Measurements from ENCODE around the gene IGF1.

Gene IGF1

DNA sequence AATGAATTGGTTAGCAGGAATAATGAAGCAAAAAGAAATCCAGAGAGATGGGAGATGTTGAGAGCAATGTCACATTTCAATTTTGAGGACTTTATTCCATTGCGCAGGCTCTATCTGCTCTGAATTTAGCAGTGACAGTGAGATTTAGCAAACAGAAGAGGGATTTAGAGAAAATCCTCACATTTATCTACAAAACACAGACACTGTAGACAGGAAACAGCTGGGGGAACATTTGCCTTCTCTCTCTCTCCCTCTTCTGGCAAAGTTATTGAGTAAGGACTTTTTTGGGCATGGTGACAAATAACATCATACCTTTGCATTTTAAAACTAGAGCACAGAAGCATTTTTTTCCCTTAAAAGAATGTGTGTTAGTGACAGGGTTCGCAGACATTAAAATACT lies at the start of gene IGF1:
Gene IGF1, minus strand, starts transcription at position 158 of the 400 bp plus-strand sequence. CDS start 182 bp downstream, outside the sequence.
- DNase-seq, result no peak

GRCh38 chr12:102528111-102528510 lies 47.7 kb upstream of the IGF1 start:
- DNase-seq, result no peak

GRCh38 chr12:102527171-102527720 lies 46.9 kb upstream of the IGF1 start:
- DNase-seq, result no peak

DNA sequence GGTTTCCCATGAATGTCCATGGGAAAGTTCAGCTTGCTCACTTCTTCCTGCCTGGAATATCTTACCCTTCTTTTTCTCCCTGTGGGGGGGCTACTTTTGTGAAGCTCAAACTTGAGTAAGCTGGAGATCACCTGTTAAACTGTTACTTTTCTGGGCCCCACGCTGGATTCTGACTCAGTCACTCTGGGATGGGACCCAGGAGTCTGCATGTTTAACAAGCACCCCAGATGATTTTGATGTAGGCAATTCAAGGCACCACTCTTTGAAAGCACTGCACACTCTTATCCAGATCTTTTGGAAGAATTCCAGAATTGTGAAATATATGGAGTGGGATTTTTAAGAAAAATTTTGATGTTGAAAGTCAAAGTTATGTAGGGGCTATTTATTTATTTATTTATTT lies 46.3 kb upstream of the IGF1 start:
- DNase-seq, result no peak

DNA sequence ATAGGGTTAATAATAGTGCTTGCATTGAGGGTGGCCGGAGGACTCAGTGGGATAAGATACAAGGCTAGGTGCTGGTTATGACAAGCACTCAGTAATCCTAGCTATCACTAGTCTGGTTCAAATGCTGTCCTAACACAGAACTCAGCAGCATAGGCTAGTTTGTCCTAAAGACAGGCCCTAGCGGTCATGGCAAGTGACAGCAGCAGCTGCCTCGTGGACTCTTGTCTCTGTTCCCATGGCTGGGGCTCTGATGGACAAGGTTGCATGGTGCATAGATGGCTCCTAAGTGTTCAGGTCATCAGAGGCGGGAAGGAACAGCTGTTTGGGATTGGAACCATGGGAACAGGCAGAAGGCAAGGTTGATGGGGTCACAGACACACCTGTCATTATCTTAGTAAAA lies 42.4 kb upstream of the IGF1 start:
- DNase-seq, result no peak

- DNase-seq, result no peak
Measured at GRCh38 chr12:102521662-102522277, 41.4 kb upstream of the IGF1 start.

DNA sequence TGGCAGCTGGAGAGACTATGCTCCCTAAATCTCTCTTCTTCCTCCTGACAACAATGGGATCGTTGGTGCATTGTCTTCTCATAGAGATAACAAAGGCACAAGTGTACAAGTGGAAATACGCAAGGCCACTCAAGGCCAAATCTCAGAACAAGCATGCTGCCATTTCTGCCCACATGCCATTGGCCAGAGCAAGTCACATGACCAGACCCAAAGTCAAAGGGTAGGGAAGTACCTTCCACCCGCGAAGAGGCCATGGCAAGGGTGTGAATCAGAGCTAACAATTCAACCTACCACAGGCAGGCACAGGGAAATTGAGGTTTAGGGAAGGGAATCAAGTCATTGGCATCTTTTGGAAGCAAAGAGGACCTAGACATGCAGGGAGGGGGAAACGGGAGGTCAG lies 38.5 kb upstream of the IGF1 start:
- no peak for DNase-seq

DNA sequence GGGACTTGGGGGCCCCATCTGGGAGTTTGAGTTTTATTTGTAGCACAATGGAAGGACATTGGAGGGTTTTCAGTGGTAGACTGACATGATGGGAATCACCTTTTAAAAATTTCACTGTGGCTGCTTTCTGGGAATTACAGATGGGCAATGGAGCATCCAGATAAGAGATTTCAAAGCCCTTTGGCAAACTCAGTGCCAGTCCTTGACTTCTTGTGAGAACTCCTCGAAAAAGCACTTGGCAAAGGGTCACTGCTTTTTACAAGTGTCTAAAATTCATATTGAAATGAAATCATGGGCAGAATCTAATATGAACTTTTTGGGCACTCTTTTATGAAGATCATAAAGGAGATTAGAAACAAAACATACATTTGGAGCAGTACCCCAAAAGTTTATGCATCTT lies 34.3 kb upstream of the IGF1 start:
- no peak for DNase-seq

- DNase-seq, result no peak
Measured at GRCh38 chr12:102513739-102514138, 33.4 kb upstream of the IGF1 start.

DNA sequence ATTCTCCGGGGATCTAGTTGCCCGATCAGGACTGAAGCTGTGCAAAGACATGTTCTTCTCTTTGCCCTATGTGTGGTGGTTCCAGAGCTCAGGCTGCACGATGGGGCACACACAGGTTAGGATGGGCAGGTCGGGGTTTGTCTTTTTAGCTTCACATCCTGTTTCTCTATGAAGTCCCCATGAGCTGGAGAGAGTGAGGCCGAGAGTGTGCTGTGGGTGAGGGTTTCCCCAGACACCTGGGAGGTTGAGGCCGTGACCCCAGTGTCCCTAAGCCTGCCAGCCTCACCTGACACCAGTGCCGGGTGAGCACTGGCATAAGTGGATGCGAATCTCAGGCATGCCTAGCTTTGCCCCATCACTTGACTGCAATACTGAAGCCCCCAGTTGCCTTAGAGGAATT lies 32.9 kb upstream of the IGF1 start:
- DNase-seq, result no peak

DNA sequence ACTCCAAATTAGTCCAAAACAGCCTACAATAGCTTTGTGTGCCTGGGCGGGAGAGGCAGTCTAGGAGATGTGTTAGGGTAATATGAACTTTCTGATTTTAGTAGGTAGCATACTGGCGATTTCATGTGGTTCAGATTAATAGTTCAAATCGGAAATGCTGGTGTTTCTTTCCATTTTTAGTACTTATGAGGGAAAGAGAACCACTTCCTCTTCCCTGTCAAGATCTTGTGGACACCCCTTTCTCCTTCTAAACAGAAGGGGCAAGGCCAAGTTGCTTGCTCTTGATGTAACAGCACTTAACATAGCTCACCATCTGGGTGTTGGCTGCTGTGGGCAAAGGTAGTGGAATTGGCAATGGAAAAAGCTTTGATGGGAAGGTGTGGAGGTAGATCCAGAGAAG lies 32.2 kb upstream of the IGF1 start:
- no peak for DNase-seq

GRCh38 chr12:102511575-102511974 lies 31.2 kb upstream of the IGF1 start:
- DNase-seq, result no peak

DNA sequence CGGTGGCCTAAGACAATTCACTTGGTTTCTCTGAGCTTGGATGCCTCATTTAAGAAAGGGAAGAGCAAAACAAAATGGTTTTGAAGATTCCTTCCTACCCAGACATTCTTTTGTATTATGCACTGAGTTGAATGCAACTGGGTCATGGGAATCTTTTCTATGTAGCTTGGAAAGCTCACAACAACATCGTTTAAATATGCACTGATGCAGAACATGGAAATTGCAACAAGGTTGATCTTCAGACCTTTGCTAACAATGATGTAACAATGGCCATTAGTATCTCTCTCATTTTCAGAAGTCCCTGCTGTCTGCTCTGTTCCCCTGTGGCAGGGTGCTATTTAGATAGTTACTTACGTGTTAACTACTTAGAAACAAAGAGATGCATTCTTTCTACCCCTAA lies 30.1 kb upstream of the IGF1 start:
- DNase-seq, result no peak

DNA sequence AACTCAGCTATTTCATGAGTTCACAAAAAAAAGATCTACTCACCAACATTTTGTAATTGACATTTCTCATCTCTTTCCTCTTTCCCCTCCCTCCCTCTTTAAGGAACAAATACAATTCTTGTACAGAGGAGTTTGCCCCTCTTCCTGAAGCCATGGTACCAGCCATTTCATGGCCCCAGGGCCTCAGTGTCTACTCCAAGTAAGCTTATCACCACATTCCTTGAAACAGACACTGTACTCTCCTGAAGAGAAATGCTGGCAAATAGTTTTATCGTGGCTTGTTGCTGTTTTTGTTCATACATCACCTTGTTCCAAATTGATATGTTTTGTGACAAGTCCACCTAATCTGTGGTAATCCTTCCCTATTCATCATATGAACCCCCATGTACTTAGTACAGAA lies 29.7 kb upstream of the IGF1 start:
- no peak for DNase-seq

DNA sequence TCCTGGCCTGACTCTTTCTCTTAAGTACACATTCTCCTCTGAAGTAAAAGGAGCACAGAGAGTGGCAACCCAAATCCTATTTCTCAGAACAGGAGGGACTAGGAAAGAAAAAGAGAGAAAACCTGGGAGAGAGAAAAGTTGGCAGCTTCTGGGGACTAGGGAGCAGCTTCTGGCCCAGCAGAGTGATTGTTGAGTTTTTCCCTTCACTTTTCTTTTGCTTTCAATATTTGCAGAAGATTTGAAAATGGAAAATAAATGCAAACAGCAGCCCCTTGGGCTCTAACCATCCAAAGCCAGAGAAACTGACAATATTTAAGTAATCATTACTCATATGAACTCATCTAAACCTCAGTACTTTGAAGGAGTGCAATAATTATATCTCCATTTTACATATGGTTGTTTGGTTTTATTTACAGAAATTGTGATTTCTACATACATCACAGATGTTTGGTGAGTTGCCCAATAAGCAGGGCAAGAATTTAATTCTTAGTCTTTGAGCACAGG lies 28.8 kb upstream of the IGF1 start:
- DNase-seq, result no peak

DNA sequence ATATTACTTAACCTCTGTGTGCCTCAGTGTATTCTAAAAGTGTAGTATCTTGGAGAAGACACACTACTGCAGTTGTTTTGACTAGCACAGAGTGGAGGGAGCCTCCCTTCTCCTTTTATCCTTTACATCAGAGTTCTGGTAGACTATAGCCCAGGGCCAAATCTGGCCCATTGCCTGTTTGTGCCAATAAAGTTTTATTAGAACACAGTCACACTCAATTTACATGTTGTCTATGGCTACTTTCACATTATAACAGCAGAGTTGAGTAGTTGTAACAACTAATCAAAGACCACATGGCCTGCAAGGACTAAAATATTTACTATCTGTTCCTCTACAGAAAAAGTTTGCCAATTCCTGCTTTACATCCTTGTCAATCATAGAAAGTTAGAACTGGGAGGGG lies 27.7 kb upstream of the IGF1 start:
- DNase-seq, result no peak

DNA sequence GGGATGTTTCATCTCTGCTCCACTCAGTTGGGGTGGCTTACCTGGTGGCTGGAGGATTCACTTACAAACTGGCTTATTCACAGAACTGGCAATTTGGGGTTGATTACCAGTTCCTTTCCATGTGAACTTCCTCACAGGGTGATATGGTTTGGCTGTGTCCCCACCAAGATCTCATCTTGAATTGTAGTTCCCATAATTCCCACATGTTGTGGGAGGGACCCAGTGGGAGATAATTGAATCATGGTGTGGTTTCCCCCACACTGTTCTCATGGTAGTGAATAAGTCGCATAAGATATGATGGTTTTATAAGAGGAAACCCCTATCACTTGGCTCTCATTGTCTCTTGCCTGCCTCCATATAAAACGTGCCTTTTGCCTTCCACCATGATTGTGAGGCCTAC lies 26.9 kb upstream of the IGF1 start:
- no peak for DNase-seq

- no peak for DNase-seq
Measured at GRCh38 chr12:102504871-102505270, 24.5 kb upstream of the IGF1 start.

- DNase-seq, result no peak
Measured at GRCh38 chr12:102504280-102504679, 23.9 kb upstream of the IGF1 start.

- no peak for DNase-seq
Measured at GRCh38 chr12:102503831-102504230, 23.5 kb upstream of the IGF1 start.

GRCh38 chr12:102503056-102503681 lies 22.8 kb upstream of the IGF1 start:
- DNase-seq, result no peak

DNA sequence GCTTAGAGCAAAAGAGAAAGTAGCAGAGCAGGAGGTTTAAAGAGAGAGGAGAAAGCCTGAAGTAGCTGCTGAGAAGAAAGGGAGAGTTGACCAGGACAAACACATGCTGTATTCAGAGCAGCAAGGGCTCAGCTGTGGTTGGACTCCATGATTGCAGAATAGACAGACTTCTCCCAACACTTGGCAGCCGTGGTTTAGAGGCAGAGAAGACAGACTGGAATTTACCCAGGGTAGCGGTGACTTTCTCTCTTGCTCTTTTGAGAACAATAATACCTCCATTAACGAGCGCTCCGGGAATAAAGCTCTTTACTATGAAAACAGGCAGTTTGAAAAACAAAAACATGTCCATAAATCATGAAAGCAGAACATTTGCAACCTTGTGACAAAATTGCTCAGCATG lies 21.4 kb upstream of the IGF1 start:
- DNase-seq, result no peak

DNA sequence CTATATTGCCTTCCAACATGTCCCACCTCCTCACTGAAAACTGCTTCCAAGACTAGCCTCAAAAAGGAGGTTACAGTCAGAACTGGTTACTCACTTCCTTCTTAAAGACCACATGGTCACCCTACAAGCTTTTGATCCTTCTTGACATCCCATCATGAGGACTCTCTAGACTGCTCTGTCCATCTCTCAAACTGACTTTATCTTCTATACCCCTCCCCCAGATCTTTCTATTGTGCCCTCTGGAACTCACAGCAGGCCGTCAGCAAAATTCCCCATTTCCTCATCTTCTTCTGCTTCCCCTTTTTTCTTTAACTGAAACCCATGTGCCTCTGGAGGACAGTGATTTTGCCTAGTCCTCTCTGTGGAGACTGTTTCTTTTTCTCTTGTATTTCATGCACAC lies 18.1 kb upstream of the IGF1 start:
- no peak for DNase-seq

GRCh38 chr12:102497743-102498142 lies 17.4 kb upstream of the IGF1 start:
- no peak for DNase-seq

DNA sequence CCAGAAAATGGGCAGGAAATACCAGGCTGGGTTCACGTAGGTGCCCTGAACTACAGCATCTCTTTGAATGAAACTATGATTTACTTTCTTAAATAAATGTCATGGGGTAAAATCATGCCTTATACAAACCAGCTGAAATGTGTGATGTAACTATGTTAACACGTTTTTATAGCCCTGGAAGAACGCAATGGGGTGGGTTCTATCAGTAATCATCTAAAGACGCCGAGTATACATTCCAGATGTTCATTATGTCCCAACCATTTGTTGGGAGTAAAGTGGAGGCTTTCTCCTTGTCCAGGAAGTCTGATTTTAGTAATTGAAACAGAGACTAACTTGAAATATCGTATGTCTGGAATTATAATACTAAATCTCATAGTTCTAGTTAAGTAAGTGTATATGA lies 16.2 kb upstream of the IGF1 start:
- no peak for DNase-seq

Data from NCI-H446 treated with DMSO at 0.1 percent for 48 hours (cell line).